HFFc6 (cell line): ENCODE results near the gene CALHM2. TPM values are rescaled to one million over a fixed set of nuclear protein-coding genes. Genes with fewer than 3 reads are reported as not detected.

Experiments
- DNase-seq: peaks from one replicate; pipeline ENCODE4 v3.0.0-alpha.2; 2018
- H3K27ac Mint-ChIP-seq: 2 replicates; pipeline ENCODE4 v1.8.0; 2020; ENCODE audit warnings: mild to moderate bottlenecking, mixed read lengths
- H3K27me3 Mint-ChIP-seq: 2 replicates; pipeline ENCODE4 v1.8.0; 2021; ENCODE audit warnings: mild to moderate bottlenecking, moderate library complexity, mixed read lengths; ENCODE audit not compliant: insufficient read depth
- H3K36me3 Mint-ChIP-seq: 2 replicates; pipeline ENCODE4 v1.8.0; 2021; ENCODE audit warnings: low read depth, mixed read lengths
- H3K4me1 Mint-ChIP-seq: 2 replicates; pipeline ENCODE4 v1.8.0; 2020; ENCODE audit warnings: low read depth, mixed read lengths
- H3K4me3 Mint-ChIP-seq: 2 replicates; pipeline ENCODE4 v1.8.0; 2020; ENCODE audit warnings: mild to moderate bottlenecking, moderate library complexity, mixed read lengths
- H3K9me3 Mint-ChIP-seq: 2 replicates; pipeline ENCODE4 v1.8.0; 2020; ENCODE audit warnings: mild to moderate bottlenecking, mixed read lengths
- CTCF ChIP-seq: fragments of 200-600 bp; sonication (generic); IDR thresholded peaks from 2 replicates; pipeline ENCODE4 v1.5.0; 2021; ENCODE audit warnings: antibody characterized with exemption, mild to moderate bottlenecking
- total RNA-seq, 6 experiments: library from RNA; stranded (reverse); fragmentation: NEBNext Ultra II Directional; extraction: Animal tissue kit (Norgen Biotek cat#: 25700); gene quantifications; 2 replicates in 1 of 6; 3 replicates in 5 of 6; pipeline ENCODE4 v1.2.3, GENCODE V29; 2021

CALHM2 gene
- total RNA-seq, 6 experiments from 2014 or later = 41.0 to 46.0 (median 45.1) TPM

- no peak overlapping the region for H3K4me3 Mint-ChIP-seq
- DNase-seq = no peak
- no peak overlapping the region; the same call in 1 of the 2 replicates for H3K27ac Mint-ChIP-seq
- H3K4me1 Mint-ChIP-seq = peaks cover 44% of the 10 kb centered on the region
- TF ChIP-seq CTCF = no peak
- peaks cover 3% of the 10 kb centered on the region for H3K27me3 Mint-ChIP-seq
- H3K9me3 Mint-ChIP-seq = no peaks in the 10 kb centered on the region
- H3K36me3 Mint-ChIP-seq = peaks cover 53% of the 10 kb centered on the region
Observed at GRCh38 chr10:103442031-103442461, 10.1 kb downstream of the CALHM2 start.

GRCh38 chr10:103441611-103442010, 10.6 kb downstream of the CALHM2 start:
- TF ChIP-seq CTCF = no peak
- Mint-ChIP-seq H3K4me1 (peaks cover 39% of the 10 kb centered on the region), H3K36me3 (peaks cover 53% of the 10 kb centered on the region), H3K9me3 (no peaks in the 10 kb centered on the region), H3K27ac (0 out of 2 replicates have a peak overlapping the region, but pooled peaks have one; percentile 16), H3K27me3 (peaks cover 2% of the 10 kb centered on the region), H3K4me3 (no peak overlapping the region)
- no peak for DNase-seq

DNA sequence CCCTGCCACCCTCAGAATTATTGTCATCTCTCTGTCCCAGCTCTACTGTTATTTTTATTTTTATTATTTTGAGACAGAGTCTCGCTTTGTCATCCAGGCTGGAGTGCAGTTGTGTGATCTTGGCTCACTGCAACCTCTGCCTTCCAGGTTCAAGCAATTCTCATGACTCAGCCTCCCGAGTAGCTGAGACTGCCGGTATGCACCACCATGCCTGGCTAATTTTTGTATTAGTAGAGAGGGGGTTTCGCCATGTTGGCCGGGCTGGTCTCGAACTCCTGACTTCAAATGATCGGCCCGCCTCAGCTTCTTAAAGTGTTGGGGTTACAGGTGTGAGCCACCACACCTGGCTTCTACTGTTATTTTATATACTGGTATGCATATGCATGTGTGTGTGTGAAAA, 11.0 kb downstream of the CALHM2 start:
- Mint-ChIP-seq H3K9me3 (no peaks in the 10 kb centered on the region), H3K27ac (peak overlapping the region; percentile 16; the same call in 1 of the 2 replicates), H3K36me3 (peaks cover 49% of the 10 kb centered on the region), H3K4me3 (no peak overlapping the region), H3K27me3 (peaks cover 4% of the 10 kb centered on the region), H3K4me1 (peaks cover 35% of the 10 kb centered on the region)
- TF ChIP-seq CTCF = no peak
- peak; percentile 11 for DNase-seq

DNA sequence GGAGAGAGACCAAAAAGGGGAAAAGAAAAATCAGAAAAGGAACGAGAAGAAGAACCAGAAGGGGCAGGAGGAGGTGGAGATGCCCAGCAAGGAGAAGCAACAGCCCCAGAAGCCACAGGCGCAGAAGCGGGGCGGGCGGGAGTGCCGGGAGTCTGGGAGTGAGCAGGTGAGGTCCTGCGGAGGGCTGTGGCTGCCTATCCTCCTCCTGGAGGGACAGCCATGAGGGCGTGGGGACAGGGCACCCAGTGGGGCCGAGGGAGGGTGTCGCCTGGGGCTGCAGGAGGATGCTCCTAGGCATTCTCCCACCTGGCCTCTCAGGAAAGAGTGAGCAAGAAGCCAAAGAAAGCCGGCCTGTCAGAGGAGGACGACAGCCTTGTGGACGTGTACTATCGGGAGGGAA, 11.8 kb downstream of the CALHM2 start:
- no peak for TF ChIP-seq CTCF
- no peak for DNase-seq
- Mint-ChIP-seq H3K4me3 (no peak overlapping the region), H3K4me1 (peaks cover 27% of the 10 kb centered on the region), H3K36me3 (peaks cover 45% of the 10 kb centered on the region), H3K9me3 (no peaks in the 10 kb centered on the region), H3K27ac (peak overlapping the region; percentile 58), H3K27me3 (peaks cover 6% of the 10 kb centered on the region)

DNA sequence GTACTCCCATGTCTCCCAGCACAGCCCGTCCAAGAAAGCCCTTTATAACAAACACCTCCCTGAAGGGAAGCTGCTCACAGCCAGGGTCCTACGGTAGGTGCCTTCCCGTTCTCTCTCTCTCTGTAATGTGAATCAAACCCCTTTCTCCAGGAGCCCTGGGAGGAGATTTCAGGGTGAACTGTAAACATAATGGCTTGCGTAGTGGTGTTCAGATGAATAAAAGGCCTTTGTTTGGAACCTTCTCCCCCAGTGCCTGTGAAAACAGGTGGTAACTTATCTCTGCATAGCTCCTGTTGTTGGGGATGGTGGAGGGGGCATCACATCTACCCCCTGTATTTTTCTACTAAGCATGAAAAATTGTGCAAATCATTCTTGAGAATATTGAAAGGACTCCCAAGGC, 12.4 kb downstream of the CALHM2 start:
- peak overlapping the region; percentile 58; the same call in 1 of the 2 replicates for H3K27ac Mint-ChIP-seq
- no peaks in the 10 kb centered on the region for H3K9me3 Mint-ChIP-seq
- peaks cover 40% of the 10 kb centered on the region for H3K36me3 Mint-ChIP-seq
- peaks cover 6% of the 10 kb centered on the region for H3K27me3 Mint-ChIP-seq
- H3K4me3 Mint-ChIP-seq = no peak overlapping the region
- no peak for DNase-seq
- TF ChIP-seq CTCF = no peak
- H3K4me1 Mint-ChIP-seq = peaks cover 21% of the 10 kb centered on the region

DNA sequence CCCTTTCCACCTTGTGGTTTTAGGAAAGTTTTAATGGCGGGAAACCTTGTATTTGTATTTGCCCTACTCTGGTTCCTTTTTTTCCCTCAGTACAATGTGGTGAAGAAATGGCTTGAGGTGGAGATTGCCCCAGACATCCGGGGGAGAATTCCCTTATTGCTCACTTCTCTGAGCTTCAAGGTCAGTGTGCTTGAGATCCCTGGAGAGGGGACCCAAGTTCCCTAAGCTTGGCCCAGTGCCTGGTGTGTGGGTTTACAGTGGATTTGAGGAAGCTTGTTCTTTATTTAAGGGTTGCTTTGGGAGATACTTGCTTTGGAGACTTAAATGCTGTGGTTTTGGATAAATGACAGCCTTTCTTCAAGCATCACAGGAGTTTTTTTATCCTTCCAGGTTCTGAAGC, 18.3 kb downstream of the CALHM2 start:
- Mint-ChIP-seq H3K27ac (no peak overlapping the region), H3K4me3 (no peak overlapping the region), H3K4me1 (no peaks in the 10 kb centered on the region), H3K27me3 (peaks cover 6% of the 10 kb centered on the region; the same call in 1 of the 2 replicates), H3K9me3 (no peaks in the 10 kb centered on the region), H3K36me3 (peaks cover 26% of the 10 kb centered on the region)
- no peak for DNase-seq
- TF ChIP-seq CTCF = no peak
